NCI-H510A treated with DMSO at 0.1 percent for 48 hours (cell line): ENCODE results near the gene RGS5.
"Not testable (repeated sequence)": the region's sequence is repeated elsewhere in the genome, so short reads cannot be mapped to it uniquely, and the experiment has no call there.

Experiments
- DNase-seq: peaks from one replicate; lab custom pipeline; 2025; lab: John Stamatoyannopoulos, UW

RGS5 gene, protein sequence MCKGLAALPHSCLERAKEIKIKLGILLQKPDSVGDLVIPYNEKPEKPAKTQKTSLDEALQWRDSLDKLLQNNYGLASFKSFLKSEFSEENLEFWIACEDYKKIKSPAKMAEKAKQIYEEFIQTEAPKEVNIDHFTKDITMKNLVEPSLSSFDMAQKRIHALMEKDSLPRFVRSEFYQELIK

DNA sequence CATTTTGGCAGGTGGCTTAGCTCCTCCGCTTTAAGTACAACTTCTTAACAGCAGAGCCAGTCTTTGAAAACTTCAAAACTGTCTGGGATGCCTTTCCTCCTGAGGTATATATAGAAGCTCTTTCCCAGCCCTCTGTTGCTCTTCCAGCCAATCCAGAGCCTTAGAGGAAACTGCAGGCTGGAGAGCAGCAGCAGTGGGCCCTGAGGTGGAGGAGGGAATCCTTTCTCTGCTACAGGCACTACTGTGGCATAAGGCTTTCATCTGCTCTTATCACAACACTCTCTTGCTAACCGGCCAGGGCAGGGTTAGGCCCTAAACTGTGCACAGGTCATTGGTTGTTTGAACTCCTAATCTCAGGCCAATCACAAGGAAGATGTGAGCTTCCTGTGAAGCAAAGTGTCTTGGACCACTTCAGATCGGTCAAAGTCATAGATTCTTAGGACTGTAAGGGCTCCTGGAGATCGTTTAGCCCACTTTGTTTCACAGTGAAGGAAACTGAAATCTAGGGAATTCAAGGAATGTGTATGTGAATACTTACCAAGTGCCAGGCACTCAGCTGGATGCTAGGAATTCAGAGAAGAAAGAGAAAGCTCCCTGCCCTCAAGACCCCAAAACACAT is at the start of gene RGS5:
Gene RGS5 (minus strand): TSS at position 84 of the 619 bp plus-strand sequence. CDS start 81 bp downstream, at position 3.
- DNase-seq = no peak

DNA sequence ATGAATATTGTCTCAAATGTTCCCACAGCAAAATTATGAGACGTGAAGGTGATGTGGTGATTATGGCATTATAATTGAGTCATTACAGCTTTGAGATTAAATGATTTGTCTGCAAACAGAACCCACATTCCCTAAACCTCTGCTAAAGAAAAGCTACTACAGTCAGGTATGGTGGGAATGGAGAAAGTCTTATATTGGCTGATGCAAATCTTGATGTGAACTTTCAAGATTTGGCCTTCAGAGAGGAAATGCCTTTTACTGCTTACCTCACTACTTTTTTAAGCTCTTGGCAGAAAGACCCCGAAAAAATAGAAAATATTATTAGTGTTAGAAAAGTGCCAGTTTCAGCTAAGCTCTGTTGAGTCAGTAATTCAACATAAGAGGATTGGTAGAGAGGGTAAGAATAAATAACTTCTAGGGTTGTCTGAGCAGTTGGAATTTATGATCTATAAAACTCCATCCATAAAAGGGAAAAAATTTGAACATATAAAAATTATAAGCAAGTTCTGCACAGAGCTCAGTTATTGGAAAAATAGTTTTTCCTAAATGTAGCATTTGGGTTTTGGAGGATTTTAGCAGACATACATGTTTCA is 47.8 kb upstream of the RGS5 start:
- DNase-seq = no peak

DNA sequence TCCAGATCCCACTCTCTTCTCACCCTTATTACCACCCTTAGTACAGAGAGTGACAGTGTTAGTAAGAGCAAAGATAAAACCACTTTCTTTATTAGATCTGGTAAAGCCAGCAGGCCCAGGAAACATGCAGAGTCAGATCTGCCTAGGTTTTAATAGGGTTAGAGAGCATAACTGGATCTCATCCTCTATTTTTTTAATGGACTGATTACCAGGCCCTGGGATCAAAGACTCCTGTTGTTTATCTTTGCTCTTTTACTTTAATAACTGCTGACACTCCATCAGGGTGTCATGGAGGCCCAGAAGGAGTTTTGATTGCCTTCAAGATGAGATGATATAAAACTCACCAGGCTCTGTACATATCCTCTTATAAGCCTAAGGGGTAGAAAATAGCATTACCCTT is 45.3 kb upstream of the RGS5 start:
- no peak for DNase-seq

DNA sequence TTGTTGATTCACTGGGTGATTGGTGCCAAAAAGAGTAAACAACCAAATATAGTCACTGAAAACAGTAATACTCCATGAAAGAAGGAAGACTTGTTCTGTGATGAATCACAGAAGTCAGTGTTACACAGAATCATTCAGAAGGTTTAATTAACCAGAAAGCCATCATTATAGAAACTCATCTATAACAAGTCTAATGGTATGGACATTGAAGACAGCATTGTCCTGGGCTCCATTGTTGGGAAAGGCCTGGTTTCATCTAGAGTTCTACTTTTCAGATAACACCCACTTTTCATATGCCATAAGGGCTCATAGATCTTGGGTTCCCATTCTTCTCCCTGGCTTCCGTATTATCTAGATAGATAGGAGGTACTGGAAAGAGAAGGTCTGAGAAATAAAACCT is 41.9 kb upstream of the RGS5 start:
- DNase-seq = not testable (repeated sequence)

DNA sequence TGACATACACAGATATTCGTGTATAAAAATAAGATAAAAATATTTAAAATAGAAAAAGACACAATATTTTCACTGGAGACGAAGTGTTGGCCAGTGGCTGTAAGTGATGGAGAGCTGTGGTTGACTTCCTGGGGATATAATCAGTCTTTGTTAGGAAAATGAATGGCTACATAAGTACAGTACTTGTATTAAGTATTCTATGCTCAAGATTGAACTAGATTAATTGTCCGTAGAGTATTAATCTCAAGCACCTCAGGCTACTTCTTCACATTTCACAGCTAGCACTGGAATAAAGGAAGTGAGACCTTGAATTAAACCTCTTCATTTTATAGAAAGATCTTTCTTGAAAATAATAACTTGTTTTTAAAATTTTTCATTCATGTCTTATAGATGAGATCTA is 39.0 kb upstream of the RGS5 start:
- DNase-seq = no peak

DNA sequence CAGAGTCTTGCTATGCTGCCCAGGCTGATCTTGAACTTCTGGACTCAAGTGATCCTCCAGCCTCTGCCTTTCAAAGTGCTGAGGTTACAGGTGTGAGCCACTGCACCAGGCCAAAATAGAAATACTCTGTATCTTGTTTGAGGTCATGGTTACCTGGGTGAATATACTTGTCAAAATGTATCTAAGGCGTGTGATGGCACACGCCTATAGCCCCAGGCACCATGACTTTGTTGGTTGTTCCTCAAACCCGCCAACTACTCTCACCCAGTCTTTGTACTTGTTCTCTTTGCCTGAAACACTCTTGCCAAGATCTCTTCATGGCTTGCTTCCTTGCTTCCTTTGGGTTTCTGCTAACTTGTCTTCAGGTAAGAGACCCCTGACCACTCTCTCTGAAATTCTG is 38.0 kb upstream of the RGS5 start:
- no peak for DNase-seq

DNA sequence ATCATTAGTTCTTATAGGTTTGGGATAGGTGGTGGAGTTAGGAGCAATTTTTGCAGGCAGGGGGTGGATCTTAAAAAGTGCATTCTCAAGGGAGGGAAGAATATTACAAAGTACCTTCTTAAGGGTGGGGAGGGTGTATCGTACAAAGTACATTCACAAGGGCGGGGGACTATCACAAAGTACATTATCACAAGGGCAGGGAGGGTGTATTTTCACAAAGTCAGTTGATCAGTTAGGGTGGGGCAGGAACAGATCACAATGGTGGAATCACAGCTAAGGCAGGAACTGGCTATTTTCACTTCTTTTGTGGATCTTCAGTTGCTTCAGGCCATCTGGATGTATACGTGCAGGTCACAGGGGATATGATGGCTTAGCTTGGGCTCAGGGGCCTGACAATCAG is 30.9 kb upstream of the RGS5 start:
- DNase-seq = not testable (repeated sequence)

DNA sequence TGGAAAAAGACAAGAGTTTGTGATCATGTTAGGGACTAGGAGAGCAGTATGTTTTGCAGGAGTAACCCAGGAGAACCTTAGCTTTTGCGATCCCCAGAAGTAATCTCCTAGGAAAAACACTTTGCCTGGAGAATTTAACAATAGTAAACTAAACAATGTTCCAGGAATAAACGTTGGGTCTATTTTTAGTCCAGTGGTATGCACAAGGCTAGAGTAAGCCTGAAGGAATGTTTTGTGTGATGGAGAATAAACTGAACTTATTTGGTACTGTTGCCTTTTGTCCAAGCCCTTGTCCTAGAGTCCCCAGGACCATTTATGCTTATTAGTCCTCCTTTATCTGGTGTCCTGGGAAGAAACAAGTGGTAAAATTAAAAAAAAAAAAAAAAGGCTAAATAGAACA is 28.7 kb upstream of the RGS5 start:
- no peak for DNase-seq

DNA sequence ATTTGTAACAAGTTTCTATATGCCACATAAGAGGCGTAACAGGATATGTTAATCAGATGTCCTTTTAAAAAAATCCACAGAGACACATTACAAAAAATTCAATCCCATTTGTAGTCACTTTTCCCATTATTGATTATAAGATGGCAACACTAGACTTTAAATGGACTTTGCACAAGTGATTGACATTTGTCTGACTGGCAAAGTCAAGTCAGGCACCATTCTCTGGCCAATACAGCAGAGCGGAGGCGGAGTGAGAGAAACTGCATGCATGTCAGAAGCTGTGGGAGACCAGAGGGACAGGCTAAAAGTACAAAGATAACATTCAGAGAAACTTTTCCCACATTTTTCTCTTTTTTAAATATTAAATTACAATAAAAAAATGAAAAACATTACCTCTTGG is 28.1 kb upstream of the RGS5 start:
- DNase-seq = no peak

DNA sequence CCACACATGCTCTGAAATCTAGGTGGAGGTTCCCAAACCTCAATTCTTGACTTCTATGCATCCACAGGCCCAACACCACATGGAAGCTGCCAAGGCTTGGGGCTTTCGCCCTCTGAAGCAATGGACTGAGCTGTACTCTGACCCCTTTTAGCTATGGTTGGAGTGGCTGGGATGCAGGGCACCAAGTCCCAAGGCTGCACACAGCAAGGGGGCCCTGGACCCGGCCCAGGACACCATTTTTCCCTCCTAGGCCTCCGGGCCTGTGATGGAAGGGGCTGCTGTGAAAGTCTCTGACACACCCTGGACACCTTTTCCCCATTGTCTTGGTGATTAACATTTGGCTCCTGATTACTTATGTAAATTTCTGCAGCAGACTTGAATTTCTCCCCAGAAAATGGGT is 25.6 kb upstream of the RGS5 start:
- not testable (repeated sequence) for DNase-seq

DNA sequence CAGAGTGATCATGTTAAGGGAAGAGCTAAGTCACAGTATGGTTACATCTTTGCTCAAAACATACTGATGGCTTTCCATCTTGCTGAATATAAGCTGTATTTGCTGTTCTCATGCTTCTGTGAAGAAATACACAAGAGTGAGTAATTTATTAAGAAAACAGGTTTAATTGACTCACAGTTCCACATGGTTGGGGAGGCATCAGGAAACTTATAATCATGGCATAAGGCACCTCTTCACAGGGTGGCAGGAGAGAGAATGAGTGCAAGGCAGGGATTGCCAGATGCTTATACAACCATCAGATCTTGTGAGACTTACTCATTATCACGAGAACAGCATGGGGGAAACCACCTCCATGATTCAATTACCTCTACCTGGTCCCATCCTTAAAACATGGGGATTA is 24.4 kb upstream of the RGS5 start:
- DNase-seq = no peak

DNA sequence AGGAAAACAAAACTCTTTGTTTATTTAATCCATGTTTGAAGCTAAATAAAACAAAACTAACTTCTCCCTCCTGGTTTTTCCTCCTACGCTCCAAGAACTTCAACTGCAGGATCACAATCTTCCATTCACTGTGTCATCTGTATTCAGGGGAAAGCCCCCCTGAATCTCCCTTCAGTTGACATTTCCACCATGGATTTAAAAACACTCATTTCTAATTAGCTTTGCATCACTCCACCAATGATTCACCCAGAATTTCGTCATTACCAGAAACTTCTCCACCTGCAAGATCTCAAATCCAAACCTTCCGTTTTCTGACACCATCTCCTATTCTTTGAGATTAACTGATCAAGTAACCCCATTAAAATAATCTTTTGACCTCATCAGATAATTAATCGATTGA is 10.9 kb upstream of the RGS5 start:
- DNase-seq = no peak

DNA sequence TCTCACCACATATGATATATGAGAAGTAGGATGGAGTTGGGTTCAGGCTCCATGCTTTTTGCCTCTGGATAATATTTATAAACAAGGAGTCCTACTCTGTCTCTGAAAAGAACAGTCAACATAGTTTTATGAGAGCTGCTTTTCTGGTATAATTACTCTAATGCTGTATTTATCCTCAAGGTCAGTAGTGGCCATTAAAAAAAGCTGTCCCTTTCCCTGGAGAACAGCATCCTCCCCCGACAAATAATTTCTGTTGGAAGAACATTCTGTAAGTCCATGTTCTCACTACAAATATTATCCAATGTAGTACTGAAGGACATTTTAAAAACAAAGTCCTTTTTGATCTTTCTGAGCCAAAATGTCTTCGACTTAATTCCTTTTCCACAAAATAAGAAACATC is 9.0 kb upstream of the RGS5 start:
- no peak for DNase-seq

DNA sequence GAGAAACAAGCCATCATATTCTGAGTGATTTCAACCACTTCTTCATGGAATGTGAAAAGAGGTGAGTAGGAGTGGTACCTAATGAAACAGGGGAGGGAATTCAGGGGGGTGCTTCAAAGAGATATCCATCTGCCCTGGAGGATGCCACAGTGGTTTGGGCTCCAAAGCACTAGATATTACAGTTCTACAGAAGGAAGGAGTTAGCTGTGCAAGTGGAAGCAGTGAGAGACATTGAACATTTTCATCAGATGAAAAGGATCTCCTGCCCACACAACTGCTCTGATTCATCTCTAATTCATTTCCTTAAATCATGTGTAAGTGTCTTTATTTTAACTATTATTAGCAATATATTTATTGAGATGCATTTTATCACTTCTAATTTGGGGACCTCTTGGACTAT is 2.8 kb upstream of the RGS5 start:
- DNase-seq = no peak

DNA sequence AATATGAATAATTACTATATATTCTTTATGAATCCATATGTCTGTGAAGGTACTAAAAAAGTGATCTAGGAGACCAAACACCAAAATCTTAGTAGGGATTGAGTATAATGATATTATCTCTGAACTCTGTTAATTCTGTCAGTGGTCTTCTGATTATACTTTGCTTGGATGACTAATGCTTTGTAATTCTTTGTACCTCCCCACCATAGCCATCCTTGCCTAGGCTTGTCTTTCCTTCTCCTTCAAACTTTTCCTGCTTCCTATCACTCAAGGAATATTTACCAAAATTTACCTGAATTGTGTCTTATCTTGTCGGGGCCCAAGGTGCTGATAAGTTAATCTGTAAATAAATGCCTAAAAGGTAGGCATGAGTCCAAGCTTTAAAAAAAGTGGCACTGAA is 845 bp upstream of the RGS5 start:
- no peak for DNase-seq

DNA sequence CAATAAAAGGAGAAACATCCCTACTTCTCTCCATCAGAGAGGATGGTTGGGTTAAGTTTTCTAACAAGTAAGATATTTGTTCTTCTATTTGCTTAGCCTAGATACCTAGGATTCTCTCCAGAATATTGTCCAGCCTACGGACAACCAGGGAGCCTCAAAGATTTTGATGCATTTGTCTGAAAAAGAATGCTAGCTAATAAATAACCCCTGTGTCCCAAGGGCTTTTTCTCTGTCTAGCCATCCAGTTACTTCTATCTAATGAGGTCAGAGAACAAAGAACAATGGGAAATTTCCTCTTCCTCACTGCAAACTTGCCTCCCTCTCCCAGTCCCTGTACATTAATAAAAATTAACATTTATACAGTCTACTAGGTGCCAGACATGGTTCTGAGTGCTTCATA is 810 bp downstream of the RGS5 start:
- no peak for DNase-seq

DNA sequence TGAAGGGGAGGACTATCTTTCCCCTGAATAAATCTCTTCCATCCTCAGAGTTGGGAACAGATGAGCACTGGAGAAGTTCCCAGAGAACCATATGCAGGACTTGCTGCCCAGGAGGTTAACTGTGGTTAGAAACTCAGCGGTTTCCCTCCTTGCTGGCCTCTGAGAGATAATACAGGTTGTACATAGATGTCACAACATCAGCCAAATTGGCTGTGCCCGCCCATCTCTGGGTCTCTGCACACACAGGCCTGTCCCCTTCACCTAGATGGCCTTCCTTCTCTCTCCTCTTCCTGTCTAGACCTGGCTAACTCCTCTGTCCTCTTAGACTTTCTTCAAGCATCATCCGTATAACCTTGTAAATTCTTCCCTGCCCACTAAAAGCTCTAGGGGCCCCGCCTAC is 5.7 kb downstream of the RGS5 start:
- DNase-seq = no peak

DNA sequence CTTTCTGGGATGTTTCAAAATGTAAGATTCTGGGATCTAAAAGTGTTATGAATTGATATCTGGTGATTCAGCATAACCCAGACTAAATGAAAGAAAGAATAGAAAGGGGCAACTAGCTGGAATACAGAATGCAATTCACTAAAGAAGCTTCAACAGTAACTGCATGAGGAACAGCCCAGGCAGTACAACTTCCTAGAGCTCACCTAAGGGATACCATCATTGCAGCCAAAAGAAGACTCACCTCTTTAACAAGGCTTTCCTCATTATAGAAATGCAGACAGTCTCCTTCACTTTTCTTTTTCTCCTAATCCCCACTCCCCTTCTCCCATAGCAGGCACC is 6.3 kb downstream of the RGS5 start:
- DNase-seq = no peak

DNA sequence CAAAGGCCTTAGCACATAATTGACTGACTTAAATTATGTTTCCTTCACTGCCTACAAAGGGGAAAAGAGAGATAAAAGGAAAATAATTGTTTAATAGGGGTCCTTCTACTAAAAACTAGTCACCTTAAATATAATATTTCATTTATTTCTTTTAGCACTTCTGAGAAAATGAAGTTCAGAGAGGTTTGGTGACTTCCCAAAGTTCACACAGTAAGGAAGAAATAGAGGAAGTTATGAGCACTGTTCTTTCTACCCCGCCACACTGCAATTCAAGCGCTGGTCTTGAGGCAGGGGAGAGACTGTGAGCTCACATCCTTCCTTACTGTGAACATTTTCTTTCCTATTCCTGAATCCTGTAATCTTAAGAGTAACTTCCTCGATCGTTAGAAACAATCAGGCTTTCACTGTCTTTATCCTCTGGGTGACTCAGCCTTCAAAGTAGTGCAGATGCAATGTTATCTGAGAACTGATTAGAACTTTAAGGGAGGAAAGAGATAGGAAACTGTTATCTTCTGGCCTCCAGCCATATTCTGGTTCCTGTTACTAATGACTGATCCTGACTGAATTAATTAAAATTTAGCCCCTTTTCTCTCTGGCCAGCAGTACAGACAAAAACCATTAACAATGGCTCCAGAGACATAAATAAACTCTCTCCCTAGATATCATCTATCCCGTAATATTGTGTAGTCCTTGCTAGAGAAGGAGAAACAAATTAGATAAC is 6.8 kb downstream of the RGS5 start:
- DNase-seq = no peak

DNA sequence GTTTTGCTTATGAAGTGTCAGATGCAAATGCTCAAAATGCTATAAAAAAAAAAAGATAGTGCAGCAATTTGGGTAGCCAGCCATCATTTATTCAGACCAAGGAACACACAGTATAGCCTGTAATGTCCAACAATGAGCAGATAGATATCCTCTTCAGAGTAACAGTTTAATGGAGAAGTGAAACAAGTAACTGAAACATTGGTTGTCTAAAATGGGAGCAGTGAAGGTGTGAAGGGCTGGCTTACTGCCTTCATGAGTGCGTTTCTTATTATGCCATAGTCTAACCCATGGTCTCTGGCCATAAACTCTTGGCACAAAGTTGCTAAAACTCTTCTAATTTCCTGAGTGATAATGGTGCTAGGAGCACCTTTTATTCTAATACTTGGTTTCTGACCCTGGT is 11.4 kb downstream of the RGS5 start:
- no peak for DNase-seq

DNA sequence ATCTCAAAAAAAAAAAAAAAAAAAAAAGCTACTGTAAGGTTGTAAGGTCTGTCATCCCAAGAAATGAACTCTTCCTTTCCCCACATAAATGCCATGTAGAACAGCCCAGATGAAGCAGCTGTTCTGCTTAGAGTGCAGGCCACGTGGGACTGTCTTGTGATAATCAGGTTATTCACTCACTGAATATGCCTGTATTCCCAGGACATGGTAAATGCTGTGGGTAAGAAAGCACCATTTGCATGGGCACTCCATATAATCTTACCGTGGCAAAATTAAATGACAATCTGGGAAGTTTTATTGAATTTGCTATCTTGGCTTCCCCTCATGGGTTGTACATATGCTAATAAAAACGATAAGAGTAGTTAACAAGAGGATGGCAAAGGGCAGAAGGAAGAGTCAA is 13.8 kb downstream of the RGS5 start:
- DNase-seq = no peak

DNA sequence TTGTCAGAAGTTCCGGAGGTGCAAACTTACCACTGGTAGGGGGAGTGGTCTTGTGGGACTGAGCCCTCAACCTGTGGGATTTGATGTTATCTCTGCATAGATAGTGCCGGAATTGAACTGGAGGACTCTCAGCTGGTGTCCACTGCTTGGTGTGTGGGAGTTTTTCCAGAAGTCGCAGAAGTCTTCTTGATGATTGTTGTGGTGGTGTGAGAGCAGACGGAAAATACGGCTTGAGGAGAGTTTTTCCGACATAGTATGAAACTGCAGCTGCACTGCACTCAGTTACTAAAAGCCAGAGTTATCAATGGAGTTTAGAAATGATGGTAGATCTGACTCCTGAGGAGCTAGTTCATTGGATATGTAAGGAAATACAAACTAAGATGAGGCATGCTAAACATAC is 14.9 kb downstream of the RGS5 start:
- no peak for DNase-seq

DNA sequence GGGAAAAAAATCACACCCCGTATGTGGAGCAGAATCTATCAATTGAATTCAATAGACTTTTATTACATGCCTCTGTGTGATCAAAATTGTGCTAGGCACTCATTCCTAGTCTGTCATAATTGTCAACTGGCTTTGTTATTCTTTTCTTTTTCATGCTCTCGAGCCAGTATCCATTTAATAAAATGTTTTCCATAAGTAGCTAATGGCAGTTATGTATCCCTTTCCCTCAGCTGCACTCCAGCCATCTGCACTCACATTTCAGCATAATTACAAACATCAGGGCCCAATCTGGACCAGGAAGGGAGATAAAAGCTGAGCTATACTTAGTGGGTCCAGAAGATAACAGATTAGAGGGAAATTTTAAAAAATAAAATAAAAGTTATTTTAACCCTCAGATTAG is 15.9 kb downstream of the RGS5 start:
- no peak for DNase-seq
